ENCODE measurements around the gene FAM181A. TPM values are rescaled to one million over a fixed set of nuclear protein-coding genes. Genes with fewer than 3 reads are reported as not detected.
A peak's percentile ranks its signal among the peaks of the same experiment; 100 is the strongest.

The FAM181A gene
- total RNA-seq, 1 donor from 2014 or later: not detected

GRCh38 chr14:93891756-93892504, 35.2 kb upstream of the FAM181A start:
- no peak for TF ChIP-seq CTCF (IDR thresholded peaks at IDR 0.05; ENCODE audit: partially characterized antibody, unreplicated experiment)
- H3K36me3 Mint-ChIP-seq (ENCODE audit: unreplicated experiment): no peaks in the 10 kb centered on the region
- no peak for DNase-seq
- peaks cover 9% of the 10 kb centered on the region for H3K9me3 Mint-ChIP-seq (ENCODE audit: unreplicated experiment)
- peaks cover 35% of the 10 kb centered on the region for H3K4me1 Mint-ChIP-seq (ENCODE audit: low read depth, unreplicated experiment)
- H3K27ac Mint-ChIP-seq (ENCODE audit: unreplicated experiment): peak overlapping the region; percentile 36
- H3K27me3 Mint-ChIP-seq (ENCODE audit: unreplicated experiment): peaks cover 6% of the 10 kb centered on the region
- peak overlapping the region; percentile 40 for H3K4me3 Mint-ChIP-seq (ENCODE audit: unreplicated experiment)

- DNase-seq: no peak
- H3K27ac Mint-ChIP-seq (ENCODE audit: unreplicated experiment): no peak overlapping the region
- H3K4me1 Mint-ChIP-seq (ENCODE audit: low read depth, unreplicated experiment): peaks cover 37% of the 10 kb centered on the region
- no peak overlapping the region for H3K4me3 Mint-ChIP-seq (ENCODE audit: unreplicated experiment)
- H3K9me3 Mint-ChIP-seq (ENCODE audit: unreplicated experiment): peaks cover 9% of the 10 kb centered on the region
- TF ChIP-seq CTCF (IDR thresholded peaks at IDR 0.05; ENCODE audit: partially characterized antibody, unreplicated experiment): no peak
- H3K36me3 Mint-ChIP-seq (ENCODE audit: unreplicated experiment): no peaks in the 10 kb centered on the region
- H3K27me3 Mint-ChIP-seq (ENCODE audit: unreplicated experiment): peaks cover 8% of the 10 kb centered on the region
Observed at GRCh38 chr14:93892505-93892839, 34.7 kb upstream of the FAM181A start.

GRCh38 chr14:93892923-93893558, 34.1 kb upstream of the FAM181A start:
- Mint-ChIP-seq H3K9me3 (ENCODE audit: unreplicated experiment) (peaks cover 9% of the 10 kb centered on the region), H3K4me1 (ENCODE audit: low read depth, unreplicated experiment) (peaks cover 38% of the 10 kb centered on the region), H3K27me3 (ENCODE audit: unreplicated experiment) (peaks cover 9% of the 10 kb centered on the region), H3K36me3 (ENCODE audit: unreplicated experiment) (no peaks in the 10 kb centered on the region), H3K27ac (ENCODE audit: unreplicated experiment) (peak overlapping the region; percentile 67), H3K4me3 (ENCODE audit: unreplicated experiment) (peak overlapping the region; percentile 35)
- TF ChIP-seq CTCF (IDR thresholded peaks at IDR 0.05; ENCODE audit: partially characterized antibody, unreplicated experiment): peak; percentile 100
- DNase-seq: peak; percentile 93

- H3K27me3 Mint-ChIP-seq (ENCODE audit: unreplicated experiment): peaks cover 9% of the 10 kb centered on the region
- TF ChIP-seq CTCF (IDR thresholded peaks at IDR 0.05; ENCODE audit: partially characterized antibody, unreplicated experiment): no peak
- no peak for DNase-seq
- H3K4me3 Mint-ChIP-seq (ENCODE audit: unreplicated experiment): peak overlapping the region; percentile 62
- H3K9me3 Mint-ChIP-seq (ENCODE audit: unreplicated experiment): peaks cover 9% of the 10 kb centered on the region
- H3K36me3 Mint-ChIP-seq (ENCODE audit: unreplicated experiment): no peaks in the 10 kb centered on the region
- peak overlapping the region; percentile 84 for H3K27ac Mint-ChIP-seq (ENCODE audit: unreplicated experiment)
- H3K4me1 Mint-ChIP-seq (ENCODE audit: low read depth, unreplicated experiment): peaks cover 38% of the 10 kb centered on the region
Observed at GRCh38 chr14:93893661-93894261, 33.4 kb upstream of the FAM181A start.

Data from glutamatergic neuron (in vitro differentiated cells).